Fibroblast of lung (primary cell): ENCODE measurements around the gene PACSIN2. TPM values are rescaled to one million over a fixed set of nuclear protein-coding genes. Genes with fewer than 3 reads are reported as not detected.

Experiments used
- DNase-seq, 2 donors: peaks; one replicate each; pipeline versions ENCODE4 v3.0.0 to v3.0.0-alpha.2; 2010; ENCODE audit warnings: low read depth in 2 of 2
- H2AFZ ChIP-seq: 2 replicates; pipeline ENCODE4 v1.5.1; 2012; ENCODE audit warnings: low read length, control low read depth, inconsistent platforms
- H3K27ac ChIP-seq: 2 replicates; pipeline ENCODE4 v1.5.1; 2011; ENCODE audit warnings: low read length, control low read depth; ENCODE audit not compliant: insufficient read depth
- H3K27me3 ChIP-seq: 2 replicates; pipeline ENCODE4 v1.5.1; 2011; ENCODE audit warnings: mild to moderate bottlenecking, low read length; ENCODE audit not compliant: control insufficient read depth, insufficient read depth
- H3K36me3 ChIP-seq: 2 replicates; pipeline ENCODE4 v1.5.1; 2011; ENCODE audit warnings: low read length; ENCODE audit not compliant: control insufficient read depth, insufficient read depth
- H3K4me1 ChIP-seq: 2 replicates; pipeline ENCODE4 v1.5.1; 2011; ENCODE audit warnings: low read length; ENCODE audit not compliant: control insufficient read depth, insufficient read depth; ENCODE audit errors: extremely low read depth
- H3K4me2 ChIP-seq: 2 replicates; pipeline ENCODE4 v1.5.1; 2011; ENCODE audit warnings: low read length, control low read depth; ENCODE audit not compliant: insufficient read depth; ENCODE audit errors: extremely low read depth
- H3K4me3 ChIP-seq, 4 experiments: fragments of 200-600 bp in 1 of 4; sonication (generic) in 1 of 4; replicated peaks in 1 of 4; 2 replicates each; pipeline ENCODE4 v1.5.1; 2011 to 2016; ENCODE audit warnings: low read length in 4 of 4, low read depth in 3 of 4, mild to moderate bottlenecking in 3 of 4, control low read depth in 2 of 4, inconsistent platforms in 1 of 4, mixed read lengths in 1 of 4; ENCODE audit not compliant: insufficient read depth in 1 of 4; ENCODE audit errors: control extremely low read depth in 1 of 4
- H3K79me2 ChIP-seq: 2 replicates; pipeline ENCODE4 v1.5.1; 2012; ENCODE audit warnings: mild to moderate bottlenecking, low read length, inconsistent platforms; ENCODE audit not compliant: control insufficient read depth, insufficient read depth
- H3K9ac ChIP-seq: 2 replicates; pipeline ENCODE4 v1.5.1; 2011; ENCODE audit warnings: mild to moderate bottlenecking, low read length, control low read depth; ENCODE audit not compliant: insufficient read depth
- H3K9me3 ChIP-seq: 2 replicates; pipeline ENCODE4 v1.5.1; 2012; ENCODE audit warnings: low read depth, low read length; ENCODE audit not compliant: control insufficient read depth, insufficient read depth
- H4K20me1 ChIP-seq: 2 replicates; pipeline ENCODE4 v1.5.1; 2011; ENCODE audit warnings: low read length; ENCODE audit not compliant: control insufficient read depth, insufficient read depth; ENCODE audit errors: extremely low read depth
- CTCF ChIP-seq, 2 donors: IDR thresholded peaks in 1 of 2; conservative IDR thresholded peaks in 1 of 2; 1 replicate in 1 of 2; 2 replicates in 1 of 2; pipeline ENCODE4 v1.5.1; 2011 to 2012; ENCODE audit warnings: low read length in 2 of 2, control low read depth in 1 of 2, inconsistent platforms in 1 of 2, low read depth in 1 of 2, mild to moderate bottlenecking in 1 of 2
- EZH2 ChIP-seq: IDR thresholded peaks from 2 replicates; pipeline ENCODE4 v1.5.1; 2012; ENCODE audit warnings: low read length, control low read depth, mild to moderate bottlenecking; ENCODE audit errors: missing control alignments
- polyA plus RNA-seq, 2 donors: library from polyadenylated mRNA; depleted of rRNA in 1 of 2; stranded (reverse) in 1 of 2; unstranded in 1 of 2; fragments of >200 nt; gene quantifications; 2 replicates each; pipeline ENCODE4 v1.2.1, GENCODE V29; 2011 to 2012; ENCODE audit warnings: missing spikeins in 1 of 2
- total RNA-seq: library from RNA; depleted of rRNA; stranded (reverse); fragments of >200 nt; gene quantifications from 2 replicates; pipeline ENCODE4 v1.2.1, GENCODE V29; 2014

Gene PACSIN2
- total and polyA plus RNA-seq, 2 donors (not counting 1 experiment from before 2014, with no cell fraction given), result 30.1 to 41.4 TPM

GRCh38 chr22:42929838-42930155 lies 85.2 kb downstream of the PACSIN2 start:
- no peak for DNase-seq
- no peak overlapping the region for H3K4me3 ChIP-seq
- H3K9ac ChIP-seq, result no peak overlapping the region
- H3K4me2 ChIP-seq, result no peak overlapping the region
- no peaks in the 10 kb centered on the region for H3K36me3 ChIP-seq
- H3K79me2 ChIP-seq, result peaks cover 48% of the 10 kb centered on the region
- no peaks in the 10 kb centered on the region for H3K27me3 ChIP-seq
- peaks cover 32% of the 10 kb centered on the region for H3K4me1 ChIP-seq
- no peaks in the 10 kb centered on the region for H4K20me1 ChIP-seq
- no peaks in the 10 kb centered on the region for H3K9me3 ChIP-seq
- TF ChIP-seq CTCF (conservative IDR thresholded peaks at IDR 0.05 in 1 of 2, IDR thresholded peaks at IDR 0.05 in 1 of 2; ENCODE audit: low read depth in 1 of 2, low read length in 2 of 2) (no peak), EZH2 (no peak)
- H2AFZ ChIP-seq, result no peak overlapping the region
- no peak overlapping the region for H3K27ac ChIP-seq

GRCh38 chr22:42928969-42929837 lies 85.7 kb downstream of the PACSIN2 start:
- H3K9me3 ChIP-seq, result no peaks in the 10 kb centered on the region
- no peaks in the 10 kb centered on the region for H3K36me3 ChIP-seq
- H2AFZ ChIP-seq, result no peak overlapping the region
- H3K9ac ChIP-seq, result no peak overlapping the region
- no peak overlapping the region for H3K4me3 ChIP-seq
- no peak overlapping the region for H3K27ac ChIP-seq
- TF ChIP-seq CTCF (conservative IDR thresholded peaks at IDR 0.05 in 1 of 2, IDR thresholded peaks at IDR 0.05 in 1 of 2; ENCODE audit: low read depth in 1 of 2, low read length in 2 of 2) (no peak), EZH2 (no peak)
- H4K20me1 ChIP-seq, result no peaks in the 10 kb centered on the region
- H3K4me1 ChIP-seq, result peaks cover 27% of the 10 kb centered on the region
- DNase-seq, result no peak
- no peak overlapping the region for H3K4me2 ChIP-seq
- H3K27me3 ChIP-seq, result no peaks in the 10 kb centered on the region
- H3K79me2 ChIP-seq, result peaks cover 48% of the 10 kb centered on the region

GRCh38 chr22:42927966-42928365 lies 87.0 kb downstream of the PACSIN2 start:
- no peak overlapping the region for H3K4me2 ChIP-seq
- H3K79me2 ChIP-seq, result peaks cover 45% of the 10 kb centered on the region
- H2AFZ ChIP-seq, result no peak overlapping the region
- no peaks in the 10 kb centered on the region for H3K36me3 ChIP-seq
- no peaks in the 10 kb centered on the region for H4K20me1 ChIP-seq
- TF ChIP-seq CTCF (conservative IDR thresholded peaks at IDR 0.05 in 1 of 2, IDR thresholded peaks at IDR 0.05 in 1 of 2; ENCODE audit: low read depth in 1 of 2, low read length in 2 of 2) (no peak), EZH2 (no peak)
- H3K9ac ChIP-seq, result no peak overlapping the region
- no peak overlapping the region for H3K27ac ChIP-seq
- H3K4me1 ChIP-seq, result peaks cover 20% of the 10 kb centered on the region
- DNase-seq, result no peak
- no peak overlapping the region for H3K4me3 ChIP-seq
- no peaks in the 10 kb centered on the region for H3K9me3 ChIP-seq
- no peaks in the 10 kb centered on the region for H3K27me3 ChIP-seq
